CD14-positive monocyte (primary cell): ENCODE results near the gene UAP1L1. TPM values are rescaled to one million over a fixed set of nuclear protein-coding genes. Genes with fewer than 3 reads are reported as not detected.

Experiments
- DNase-seq, 3 donors: peaks; one replicate each; pipeline ENCODE4 v3.0.0-alpha.2; 2011 to 2022
- H2AFZ ChIP-seq: 2 replicates; pipeline ENCODE4 v1.6.0; 2012; ENCODE audit warnings: mild to moderate bottlenecking, low read depth, low read length, inconsistent platforms; ENCODE audit not compliant: insufficient read depth, poor library complexity, severe bottlenecking
- H3K27ac ChIP-seq, 2 donors: 1 replicate in 1 of 2; 2 replicates in 1 of 2; pipeline ENCODE4 v1.5.1; 2012 to 2013; ENCODE audit warnings: low read length in 2 of 2, control low read depth in 1 of 2, inconsistent platforms in 1 of 2, low read depth in 1 of 2, mild to moderate bottlenecking in 1 of 2
- H3K27me3 ChIP-seq, 2 donors: one replicate each; pipeline versions ENCODE4 v1.6.0 to v1.6.1; 2011 to 2013; ENCODE audit warnings: low read length in 2 of 2; ENCODE audit not compliant: control insufficient read depth in 2 of 2, insufficient read depth in 2 of 2
- H3K36me3 ChIP-seq, 2 donors: replicated peaks in 1 of 2; 1 replicate in 1 of 2; 2 replicates in 1 of 2; pipeline versions ENCODE4 v1.5.1 to v1.6.1; 2012 to 2013; ENCODE audit warnings: low read length in 2 of 2, control low read depth in 1 of 2, inconsistent platforms in 1 of 2, mild to moderate bottlenecking in 1 of 2; ENCODE audit not compliant: insufficient read depth in 2 of 2, control insufficient read depth in 1 of 2
- H3K4me1 ChIP-seq, 2 donors: 1 replicate in 1 of 2; 2 replicates in 1 of 2; pipeline versions ENCODE4 v1.5.1 to v1.6.1; 2012 to 2013; ENCODE audit warnings: low read length in 2 of 2, control low read depth in 1 of 2, inconsistent platforms in 1 of 2, mild to moderate bottlenecking in 1 of 2, moderate library complexity in 1 of 2; ENCODE audit not compliant: insufficient read depth in 2 of 2, control insufficient read depth in 1 of 2
- H3K4me2 ChIP-seq: replicated peaks from 2 replicates; pipeline ENCODE3; 2012; ENCODE audit warnings: low read length, moderate library complexity, mild to moderate bottlenecking; ENCODE audit not compliant: poor library complexity, severe bottlenecking; ENCODE audit errors: extremely low read depth
- H3K4me3 ChIP-seq, 3 experiments: fragments of 200-600 bp in 1 of 3; sonication (generic) in 1 of 3; replicated peaks in 1 of 3; 1 replicate in 2 of 3; 2 replicates in 1 of 3; pipeline ENCODE4 v1.5.1; 2011 to 2013; ENCODE audit warnings: low read length in 3 of 3, mild to moderate bottlenecking in 3 of 3, control low read depth in 2 of 3, low read depth in 2 of 3, inconsistent platforms in 1 of 3, moderate library complexity in 1 of 3
- H3K79me2 ChIP-seq: 2 replicates; pipeline ENCODE4 v1.6.0; 2012; ENCODE audit warnings: mild to moderate bottlenecking, control low read depth, inconsistent platforms, low read length, moderate library complexity; ENCODE audit not compliant: insufficient read depth
- H3K9ac ChIP-seq: 2 replicates; pipeline ENCODE4 v1.6.0; 2017; ENCODE audit warnings: low read length, mild to moderate bottlenecking; ENCODE audit not compliant: insufficient read depth, poor library complexity, severe bottlenecking
- H3K9me3 ChIP-seq, 2 donors: replicated peaks in 1 of 2; 1 replicate in 1 of 2; 2 replicates in 1 of 2; pipeline versions ENCODE4 v1.5.1 to v1.6.1; 2012 to 2013; ENCODE audit warnings: low read length in 2 of 2, control low read depth in 1 of 2; ENCODE audit not compliant: control insufficient read depth in 1 of 2, insufficient read depth in 1 of 2
- H4K20me1 ChIP-seq: 2 replicates; pipeline ENCODE4 v1.6.0; 2012; ENCODE audit warnings: mild to moderate bottlenecking, low read length, control low read depth, moderate library complexity; ENCODE audit not compliant: insufficient read depth
- H3K27ac Mint-ChIP-seq, 7 donors: one replicate each; pipeline ENCODE4 v1.8.0; 2020; ENCODE audit warnings: mild to moderate bottlenecking in 7 of 7, mixed read lengths in 7 of 7, moderate library complexity in 6 of 7, inconsistent platforms in 2 of 7
- H3K27me3 Mint-ChIP-seq, 3 donors: one replicate each; pipeline ENCODE4 v1.8.0; 2021 to 2022; ENCODE audit warnings: low read depth in 3 of 3, mild to moderate bottlenecking in 3 of 3, mixed read lengths in 3 of 3, moderate library complexity in 3 of 3, inconsistent platforms in 1 of 3
- H3K36me3 Mint-ChIP-seq, 2 donors: one replicate each; pipeline ENCODE4 v1.8.0; 2020; ENCODE audit warnings: mixed read lengths in 2 of 2, inconsistent platforms in 1 of 2, mild to moderate bottlenecking in 1 of 2
- H3K4me1 Mint-ChIP-seq: one replicate; pipeline ENCODE4 v1.8.0; 2020; ENCODE audit warnings: mild to moderate bottlenecking, mixed read lengths
- H3K4me3 Mint-ChIP-seq, 2 donors: one replicate each; pipeline ENCODE4 v1.8.0; 2020; ENCODE audit warnings: mild to moderate bottlenecking in 2 of 2, mixed read lengths in 2 of 2, moderate library complexity in 1 of 2
- H3K9me3 Mint-ChIP-seq, 7 donors: one replicate each; pipeline ENCODE4 v1.8.0; 2020 to 2022; ENCODE audit warnings: mixed read lengths in 7 of 7, mild to moderate bottlenecking in 6 of 7, moderate library complexity in 6 of 7, inconsistent platforms in 2 of 7
- WGBS: methylation state at CpG from one replicate; pipeline ENCODE4 v1.1.5; 2013; ENCODE audit warnings: missing lambda C conversion rate; ENCODE audit not compliant: insufficient coverage; 5-methylcytosine and 5-hydroxymethylcytosine counted together
- intact Hi-C, 2 donors: fragments of 100-400 bp; cut with micrococcal nuclease; formaldehyde crosslinking; loops; one replicate each; pipeline versions ENCODE4 v1.15.0 to v1.15.1; 2023
- polyA plus RNA-seq, 3 donors: library from polyadenylated mRNA; depleted of rRNA in 1 of 3; unstranded in 2 of 3; stranded (reverse) in 1 of 3; fragments of 300-500 nt in 2 of 3; fragments of >200 nt in 1 of 3; fragmentation: Illumina TruSeq in 2 of 3; gene quantifications; 1 replicate in 2 of 3; 2 replicates in 1 of 3; pipeline ENCODE4 v1.2.3, GENCODE V29; 2012 to 2021
- TF ChIP-seq, protein P1 (sequence below): fragments of 200-600 bp; IDR thresholded peaks from one replicate; pipeline ENCODE4 v1.8.0; 2022; ENCODE audit warnings: antibody characterized with exemption, mild to moderate bottlenecking

UAP1L1 gene
- polyA plus RNA-seq, 3 donors = 5.7 to 16.7 (median 14.8) TPM

DNA sequence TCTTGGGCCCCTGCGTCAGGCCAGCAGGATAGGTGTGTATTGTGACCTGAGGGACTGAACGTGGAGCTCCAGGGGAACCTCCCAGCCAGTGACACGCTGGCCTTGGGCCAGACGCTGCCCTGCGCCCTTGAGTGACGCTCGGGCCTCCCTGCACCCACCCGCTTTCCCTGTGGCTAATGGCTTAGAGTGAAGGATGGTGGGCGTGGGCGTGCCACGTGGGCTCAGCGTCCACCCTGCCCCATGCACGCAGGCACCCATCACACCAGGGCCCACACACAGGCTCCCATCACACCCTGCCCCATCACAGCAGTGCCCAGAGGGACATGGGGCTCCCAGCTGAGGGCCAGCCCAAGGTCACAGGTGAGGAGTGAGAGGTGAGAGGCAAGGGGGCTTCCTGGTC is 40.3 kb upstream of the UAP1L1 start:
- WGBS = 83% methylated on average over 4 of the region's 13 CpGs
- no peak overlapping the region for H3K27ac Mint-ChIP-seq
- peaks cover 26 to 38% of the 10 kb centered on the region in 2 donors for H3K4me1 ChIP-seq

GRCh38 chr9:137037483-137037882 is 39.8 kb upstream of the UAP1L1 start:
- Histone ChIP-seq H3K4me3 (no peak overlapping the region), H3K27ac (no peak overlapping the region)
- peaks cover 5 to 26% of the 10 kb centered on the region in 2 donors for H3K36me3 Mint-ChIP-seq

More for the DNA sequence above, 40.3 kb upstream of the UAP1L1 start:
- Mint-ChIP-seq H3K9me3 (no peaks in the 10 kb centered on the region), H3K36me3 (peaks cover 5 to 26% of the 10 kb centered on the region in 2 donors), H3K4me3 (no peak overlapping the region), H3K27me3 (peaks cover 0 to 1% (median 0%) of the 10 kb centered on the region in 3 donors), H3K4me1 (peaks cover 25% of the 10 kb centered on the region)
- H3K4me3 ChIP-seq = no peak overlapping the region
- peaks cover 15 to 22% of the 10 kb centered on the region in 2 donors for H3K36me3 ChIP-seq
- H3K27me3 ChIP-seq = no peaks in the 10 kb centered on the region
- H2AFZ ChIP-seq = no peak overlapping the region
- TF ChIP-seq, protein P1, sequence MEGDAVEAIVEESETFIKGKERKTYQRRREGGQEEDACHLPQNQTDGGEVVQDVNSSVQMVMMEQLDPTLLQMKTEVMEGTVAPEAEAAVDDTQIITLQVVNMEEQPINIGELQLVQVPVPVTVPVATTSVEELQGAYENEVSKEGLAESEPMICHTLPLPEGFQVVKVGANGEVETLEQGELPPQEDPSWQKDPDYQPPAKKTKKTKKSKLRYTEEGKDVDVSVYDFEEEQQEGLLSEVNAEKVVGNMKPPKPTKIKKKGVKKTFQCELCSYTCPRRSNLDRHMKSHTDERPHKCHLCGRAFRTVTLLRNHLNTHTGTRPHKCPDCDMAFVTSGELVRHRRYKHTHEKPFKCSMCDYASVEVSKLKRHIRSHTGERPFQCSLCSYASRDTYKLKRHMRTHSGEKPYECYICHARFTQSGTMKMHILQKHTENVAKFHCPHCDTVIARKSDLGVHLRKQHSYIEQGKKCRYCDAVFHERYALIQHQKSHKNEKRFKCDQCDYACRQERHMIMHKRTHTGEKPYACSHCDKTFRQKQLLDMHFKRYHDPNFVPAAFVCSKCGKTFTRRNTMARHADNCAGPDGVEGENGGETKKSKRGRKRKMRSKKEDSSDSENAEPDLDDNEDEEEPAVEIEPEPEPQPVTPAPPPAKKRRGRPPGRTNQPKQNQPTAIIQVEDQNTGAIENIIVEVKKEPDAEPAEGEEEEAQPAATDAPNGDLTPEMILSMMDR = no peak
- peaks cover 38% of the 10 kb centered on the region for H3K79me2 ChIP-seq
- intact Hi-C loops = loop anchor here in 1 of 2 donors (10.0 kb wide), 1 partner anchor 92 kb away; the partner anchor contains the start of genes C8G and FBXW5
- no peak overlapping the region for H3K27ac ChIP-seq
- no peak for DNase-seq
- no peak overlapping the region for H3K4me2 ChIP-seq
- H3K9ac ChIP-seq = no peak overlapping the region
- peaks cover 52% of the 10 kb centered on the region for H4K20me1 ChIP-seq
- no peaks in the 10 kb centered on the region for H3K9me3 ChIP-seq

More at GRCh38 chr9:137037483-137037882, 39.8 kb upstream of the UAP1L1 start:
- Histone ChIP-seq H3K36me3 (peaks cover 15 to 22% of the 10 kb centered on the region in 2 donors), H3K27me3 (no peaks in the 10 kb centered on the region), H3K9me3 (no peaks in the 10 kb centered on the region), H4K20me1 (peaks cover 51% of the 10 kb centered on the region), H3K4me2 (no peak overlapping the region), H3K9ac (no peak overlapping the region), H3K79me2 (peaks cover 34% of the 10 kb centered on the region), H2AFZ (no peak overlapping the region), H3K4me1 (peaks cover 21 to 34% of the 10 kb centered on the region in 2 donors)
- TF ChIP-seq, protein P1 = no peak
- H3K27ac Mint-ChIP-seq = no peak overlapping the region
- 91% methylated on average over 8 of the region's 10 CpGs for WGBS
- H3K4me3 Mint-ChIP-seq = no peak overlapping the region
- intact Hi-C loops = loop anchor here in 1 of 2 donors (10.0 kb wide), 1 partner anchor 93 kb away; the partner anchor contains the start of genes C8G and FBXW5
- H3K27me3 Mint-ChIP-seq = peaks cover 0 to 2% (median 1%) of the 10 kb centered on the region in 3 donors
- peaks cover 23% of the 10 kb centered on the region for H3K4me1 Mint-ChIP-seq
- no peaks in the 10 kb centered on the region for H3K9me3 Mint-ChIP-seq
- DNase-seq = no peak
